GM18858 (cell line): ENCODE measurements around the gene NSD2.
"Not testable (repeated sequence)": the region's sequence is repeated elsewhere in the genome, so short reads cannot be mapped to it uniquely, and the experiment has no call there.

ENCODE experiments used
- ATAC-seq: cut with Tn5 transposase; IDR thresholded peaks from one replicate; pipeline ENCODE4 v1.9.1; 2021; ENCODE audit not compliant: unreplicated experiment

Gene NSD2

DNA sequence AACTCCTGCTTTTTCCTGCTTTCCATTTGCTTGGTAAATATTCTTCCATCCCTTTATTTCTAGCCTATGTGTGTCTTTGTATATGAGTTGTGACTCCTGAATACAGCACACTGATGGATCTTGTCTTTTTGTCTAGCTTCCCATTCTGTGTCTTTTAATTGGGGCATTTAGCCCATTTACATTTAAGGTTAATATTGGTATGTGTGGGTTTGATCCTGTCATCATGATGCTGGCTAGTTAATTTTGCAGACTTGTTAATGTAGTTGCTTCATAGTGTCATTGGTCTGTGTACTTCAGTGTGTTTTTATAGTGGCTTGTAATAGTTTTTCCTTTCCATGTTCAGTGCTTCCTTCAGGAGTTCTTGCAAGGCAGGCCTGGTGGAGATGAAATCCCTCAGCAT lies 160.0 kb downstream of the NSD2 start:
- not testable (repeated sequence) for ATAC-seq
